ENCODE data around the gene C8B.

C8B gene

DNA sequence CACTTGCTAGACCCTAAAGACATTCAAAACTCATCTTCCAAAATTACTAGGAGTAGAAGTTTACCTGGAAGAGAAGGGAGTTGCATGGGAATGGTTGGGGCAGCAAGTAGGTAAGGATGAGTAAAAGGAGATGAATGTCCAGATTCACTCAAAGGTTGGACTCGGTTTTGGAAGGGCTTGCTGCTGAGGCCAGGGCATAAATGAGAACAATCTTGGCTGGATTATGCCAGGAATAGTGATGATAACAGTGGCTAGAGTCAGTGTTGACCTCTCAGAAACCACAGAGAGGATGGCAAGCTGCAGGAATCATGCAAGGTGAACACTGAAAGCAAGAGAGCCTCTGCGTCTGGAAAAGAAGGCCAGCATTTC, 67.8 kb downstream of the C8B start:
- DNase-seq (ENCODE audit: low read depth): no peak

DNA sequence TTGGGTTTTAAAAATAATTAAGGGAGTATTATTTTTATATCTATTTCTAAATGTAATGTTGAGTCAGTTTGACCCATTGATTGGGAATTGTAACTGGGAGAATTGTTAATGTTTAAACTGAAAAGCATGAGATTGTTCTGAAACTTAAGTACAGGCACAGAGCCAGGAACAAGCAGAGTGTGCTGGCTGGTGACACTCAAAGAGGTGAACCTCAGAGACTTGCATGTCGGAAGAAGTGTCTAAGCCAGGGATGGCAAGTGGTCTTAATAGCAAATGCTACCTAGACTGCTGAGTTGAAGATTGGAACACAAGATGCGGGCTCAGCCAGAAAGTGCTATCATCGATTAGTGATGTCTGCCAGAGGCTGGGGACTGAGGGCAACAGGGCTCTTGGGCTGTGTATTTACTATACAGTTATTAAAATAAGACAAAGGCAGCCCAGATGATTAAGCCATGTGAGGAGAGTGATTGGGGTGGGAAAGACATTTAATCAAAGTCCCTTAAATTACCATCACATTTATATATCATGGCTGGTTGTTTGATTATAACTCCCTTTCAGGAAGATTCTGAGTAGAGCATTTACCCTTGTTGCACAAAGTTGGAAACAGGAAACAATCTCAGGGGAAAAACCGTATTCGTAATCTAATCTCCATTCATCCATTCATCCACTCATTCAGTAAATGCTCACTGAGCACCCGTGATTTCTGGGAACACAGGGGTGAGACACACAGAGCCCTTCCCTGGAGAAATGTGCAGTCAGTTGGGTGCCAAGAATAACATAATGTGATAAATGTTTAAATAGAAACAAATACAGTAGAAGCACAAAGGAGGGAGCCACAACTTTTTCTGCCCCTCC, 68.4 kb downstream of the C8B start:
- DNase-seq (ENCODE audit: low read depth): no peak

DNA sequence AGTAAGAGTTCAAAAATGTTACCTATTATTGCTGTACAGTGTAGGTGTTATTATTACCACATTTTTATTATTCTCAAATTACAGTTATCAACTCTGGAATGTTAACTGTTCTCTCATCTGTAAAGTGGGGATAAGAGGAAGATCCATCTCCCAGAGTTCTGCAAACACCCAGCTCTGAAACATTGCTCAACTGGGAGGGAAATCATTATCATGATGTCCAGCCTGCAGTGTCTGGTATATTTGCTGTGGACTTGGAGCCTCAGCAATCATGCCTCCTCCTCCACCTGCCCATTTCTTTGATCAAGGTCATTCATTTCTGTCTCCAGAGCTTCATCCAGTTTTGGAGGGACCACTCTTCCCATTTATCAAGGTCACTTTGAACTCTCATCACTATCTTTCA, 71.8 kb downstream of the C8B start:
- DNase-seq (ENCODE audit: low read depth): no peak

DNA sequence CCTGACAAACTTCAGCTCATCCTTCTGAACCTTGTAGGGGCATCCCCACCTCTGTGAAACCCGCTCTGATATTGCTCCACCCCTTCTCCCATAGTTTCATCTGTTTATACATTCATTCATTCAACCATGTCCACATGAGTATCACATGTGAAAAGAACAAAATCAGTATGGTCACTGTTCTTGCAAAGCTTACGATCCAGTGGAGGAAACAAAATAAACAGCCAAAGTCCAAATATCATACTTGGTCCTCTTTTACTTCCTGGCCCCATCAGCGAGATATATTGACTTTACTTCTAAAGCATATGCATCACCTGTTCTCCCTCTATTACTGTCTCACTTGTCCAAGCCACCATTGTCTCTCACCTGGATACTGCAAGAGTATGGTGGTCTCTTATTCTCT, 75.6 kb downstream of the C8B start:
- no peak for DNase-seq (ENCODE audit: low read depth)

DNA sequence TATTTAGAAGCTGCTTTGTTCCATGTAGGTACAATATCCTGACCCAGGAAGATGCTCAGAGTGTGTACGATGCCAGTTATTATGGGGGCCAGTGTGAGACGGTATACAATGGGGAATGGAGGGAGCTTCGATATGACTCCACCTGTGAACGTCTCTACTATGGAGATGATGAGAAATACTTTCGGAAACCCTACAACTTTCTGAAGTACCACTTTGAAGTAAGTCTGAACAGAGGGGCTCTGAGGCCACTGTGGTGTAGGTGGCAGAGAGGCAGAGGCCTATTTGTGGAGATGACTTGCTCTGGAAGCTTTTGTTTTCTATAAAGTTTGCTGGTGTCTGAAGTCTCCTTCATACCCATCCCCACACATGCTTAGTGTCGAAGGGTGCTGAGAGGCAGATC, 84.4 kb downstream of the C8B start:
- no peak for DNase-seq (ENCODE audit: low read depth)

DNA sequence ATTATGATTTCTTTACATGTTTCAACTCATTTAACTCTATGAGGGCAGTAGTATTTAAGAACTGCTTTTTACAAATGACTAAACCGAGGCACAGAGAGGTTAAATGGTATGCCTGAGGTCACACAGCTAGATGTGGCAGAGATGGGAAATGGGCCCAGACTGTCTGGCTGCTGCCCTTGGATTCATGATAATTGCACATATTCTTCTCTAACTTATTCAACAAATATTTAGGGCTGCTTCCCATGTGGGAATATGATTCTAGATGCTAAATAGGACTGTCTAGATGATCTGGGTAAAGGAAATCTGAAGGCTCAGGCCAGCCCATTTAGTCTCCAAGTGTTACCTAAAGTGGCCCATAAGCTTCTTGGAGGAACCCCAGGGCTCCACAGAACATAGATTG, 85.0 kb downstream of the C8B start:
- DNase-seq (ENCODE audit: low read depth): no peak
